GM18858 (cell line): Measurements from ENCODE around the gene FAM114A2.
"Not testable (repeated sequence)": the region's sequence is repeated elsewhere in the genome, so short reads cannot be mapped to it uniquely, and the experiment has no call there.

Source experiments
- ATAC-seq: cut with Tn5 transposase; IDR thresholded peaks from one replicate; pipeline ENCODE4 v1.9.1; 2021; ENCODE audit not compliant: unreplicated experiment

Gene FAM114A2

GRCh38 chr5:154038707-154039457 is at the start of gene FAM114A2, which contains the start of gene MFAP3:
FAM114A2 (minus strand) TSS chr5:154038910; CDS start chr5:154034953, 3,957 bp downstream.
MFAP3 (plus strand) TSS chr5:154038967; CDS start chr5:154049723, 10,756 bp downstream.
- ATAC-seq = peak; percentile 92

- no peak for ATAC-seq
Measured at GRCh38 chr5:154087260-154087659, 48.5 kb upstream of the FAM114A2 start.

- no peak for ATAC-seq
Measured at GRCh38 chr5:154086641-154087040, 47.9 kb upstream of the FAM114A2 start.

GRCh38 chr5:154086146-154086545 is 47.4 kb upstream of the FAM114A2 start:
- no peak for ATAC-seq

GRCh38 chr5:154084062-154084639 is 45.4 kb upstream of the FAM114A2 start:
- no peak for ATAC-seq

- ATAC-seq = no peak
Measured at GRCh38 chr5:154081246-154081645, 42.5 kb upstream of the FAM114A2 start.

- no peak for ATAC-seq
Measured at GRCh38 chr5:154078272-154078671, 39.6 kb upstream of the FAM114A2 start.

GRCh38 chr5:154077696-154078095 is 39.0 kb upstream of the FAM114A2 start:
- ATAC-seq = no peak

GRCh38 chr5:154076240-154076922 is 37.7 kb upstream of the FAM114A2 start:
- ATAC-seq = no peak

GRCh38 chr5:154072414-154073171 is 33.9 kb upstream of the FAM114A2 start:
- peak; percentile 96 for ATAC-seq

GRCh38 chr5:154071799-154072413 is 33.2 kb upstream of the FAM114A2 start:
- peak; percentile 11 for ATAC-seq

- not testable (repeated sequence) for ATAC-seq
Measured at GRCh38 chr5:154069854-154070253, 31.1 kb upstream of the FAM114A2 start.

- ATAC-seq = no peak
Measured at GRCh38 chr5:154065971-154066370, 27.3 kb upstream of the FAM114A2 start.

GRCh38 chr5:154063372-154063771 is 24.7 kb upstream of the FAM114A2 start:
- no peak for ATAC-seq

GRCh38 chr5:154060606-154061005 is 21.9 kb upstream of the FAM114A2 start:
- no peak for ATAC-seq

- ATAC-seq = no peak
Measured at GRCh38 chr5:154059583-154059982, 20.9 kb upstream of the FAM114A2 start.

GRCh38 chr5:154059039-154059430 is 20.3 kb upstream of the FAM114A2 start:
- ATAC-seq = peak; percentile 46

GRCh38 chr5:154058055-154059038 is 19.6 kb upstream of the FAM114A2 start:
- ATAC-seq = peak; percentile 44

GRCh38 chr5:154055201-154055600 is 16.5 kb upstream of the FAM114A2 start:
- ATAC-seq = no peak

- ATAC-seq = no peak
Measured at GRCh38 chr5:154053468-154053867, 14.8 kb upstream of the FAM114A2 start.
